ENCODE measurements around the gene MKNK1.

DNA sequence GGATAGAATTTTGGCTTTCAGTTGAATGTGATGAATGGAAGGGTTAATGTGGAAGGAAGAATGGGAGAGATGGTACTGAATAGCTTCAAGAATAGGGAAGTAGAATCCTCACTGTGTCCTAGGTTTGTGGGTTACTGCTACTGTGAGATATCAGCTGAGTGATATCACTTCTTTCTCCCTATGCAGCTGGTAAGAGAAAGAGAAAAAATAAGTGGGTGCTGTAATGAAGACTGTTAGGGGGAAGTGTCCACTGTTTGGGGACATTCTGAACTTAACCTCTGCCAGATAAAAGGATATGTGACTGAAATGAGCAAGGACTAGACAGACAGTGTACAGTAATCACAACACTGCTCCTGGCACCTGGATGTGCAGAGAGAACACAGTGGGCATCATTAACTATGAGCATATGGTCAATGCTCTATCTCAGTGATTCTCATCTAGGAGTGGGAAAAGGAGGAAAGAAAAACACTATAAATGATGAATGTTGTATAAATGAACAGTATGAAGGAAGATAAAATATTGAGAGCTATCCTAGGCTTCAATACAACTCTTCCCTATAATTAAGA is 38.1 kb upstream of the MKNK1 start:
- TF ChIP-seq, protein P1, sequence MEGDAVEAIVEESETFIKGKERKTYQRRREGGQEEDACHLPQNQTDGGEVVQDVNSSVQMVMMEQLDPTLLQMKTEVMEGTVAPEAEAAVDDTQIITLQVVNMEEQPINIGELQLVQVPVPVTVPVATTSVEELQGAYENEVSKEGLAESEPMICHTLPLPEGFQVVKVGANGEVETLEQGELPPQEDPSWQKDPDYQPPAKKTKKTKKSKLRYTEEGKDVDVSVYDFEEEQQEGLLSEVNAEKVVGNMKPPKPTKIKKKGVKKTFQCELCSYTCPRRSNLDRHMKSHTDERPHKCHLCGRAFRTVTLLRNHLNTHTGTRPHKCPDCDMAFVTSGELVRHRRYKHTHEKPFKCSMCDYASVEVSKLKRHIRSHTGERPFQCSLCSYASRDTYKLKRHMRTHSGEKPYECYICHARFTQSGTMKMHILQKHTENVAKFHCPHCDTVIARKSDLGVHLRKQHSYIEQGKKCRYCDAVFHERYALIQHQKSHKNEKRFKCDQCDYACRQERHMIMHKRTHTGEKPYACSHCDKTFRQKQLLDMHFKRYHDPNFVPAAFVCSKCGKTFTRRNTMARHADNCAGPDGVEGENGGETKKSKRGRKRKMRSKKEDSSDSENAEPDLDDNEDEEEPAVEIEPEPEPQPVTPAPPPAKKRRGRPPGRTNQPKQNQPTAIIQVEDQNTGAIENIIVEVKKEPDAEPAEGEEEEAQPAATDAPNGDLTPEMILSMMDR (IDR thresholded peaks at IDR 0.05; ENCODE audit: insufficient read depth, low read length, poor library complexity, severe bottlenecking) = no peak
- no peak for TF ChIP-seq EZH2phosphoT487 (conservative IDR thresholded peaks at IDR 0.05; ENCODE audit: low read length)
